ENCODE results near the gene CDC5L.

GRCh38 chr6:44428682-44429081 lies 41.2 kb downstream of the CDC5L start:
- TF ChIP-seq CTCF (IDR thresholded peaks at IDR 0.05), result no peak
- no peak for TF ChIP-seq POLR2A (IDR thresholded peaks at IDR 0.05)
- no peak for TF ChIP-seq EP300 (IDR thresholded peaks at IDR 0.05)
